ENCODE data around the gene CCDC60. TPM values are rescaled to one million over a fixed set of nuclear protein-coding genes. Genes with fewer than 3 reads are reported as not detected.

The CCDC60 gene
- total and polyA plus RNA-seq, 2 of the 13 experiments (the other 11 are each of a cell fraction or from before 2014, with no cell fraction given), result not detected

GRCh38 chr12:119417440-119417839 lies 82.9 kb downstream of the CCDC60 start (continued):
- TF ChIP-seq AHDC1 (CRISPR knock-in tag; IDR thresholded peaks at IDR 0.05; ENCODE audit: borderline replicate concordance) (no peak), ZNF362 (CRISPR knock-in tag; IDR thresholded peaks at IDR 0.05; ENCODE audit: borderline replicate concordance) (no peak), ZNF543 (CRISPR knock-in tag; IDR thresholded peaks at IDR 0.05) (no peak), MYC (CRISPR knock-in tag; IDR thresholded peaks at IDR 0.05; ENCODE audit: borderline replicate concordance) (no peak), CBFB (CRISPR knock-in tag; IDR thresholded peaks at IDR 0.05) (no peak), CAMTA2 (CRISPR knock-in tag; IDR thresholded peaks at IDR 0.05; ENCODE audit: borderline replicate concordance) (no peak), MIXL1 (CRISPR knock-in tag; IDR thresholded peaks at IDR 0.05) (no peak), CBX5 (CRISPR knock-in tag; IDR thresholded peaks at IDR 0.05; ENCODE audit: borderline replicate concordance) (no peak), ZKSCAN8 (CRISPR knock-in tag; IDR thresholded peaks at IDR 0.05; ENCODE audit: borderline replicate concordance) (no peak), AFF4 (CRISPR knock-in tag; IDR thresholded peaks at IDR 0.05) (no peak), HINFP (CRISPR knock-in tag; IDR thresholded peaks at IDR 0.05; ENCODE audit: low read depth) (no peak)
